ENCODE measurements around the gene SCRT2. TPM values are rescaled to one million over a fixed set of nuclear protein-coding genes. Genes with fewer than 3 reads are reported as not detected.

The SCRT2 gene
- total and polyA plus RNA-seq, 9 of the 15 experiments (the other 6 are each of a cell fraction or from before 2014, with no cell fraction given), result 0.04 to 0.75 (median 0.13) TPM; not detected in 2

GRCh38 chr20:647479-648019 is 28.1 kb downstream of the SCRT2 start (continued):
- TF ChIP-seq ZMIZ1 (IDR thresholded peaks at IDR 0.05; ENCODE audit: low read depth in 2 of 2, low read length in 2 of 2) (no peak), E2F4 (CRISPR knock-in tag; IDR thresholded peaks at IDR 0.05; ENCODE audit: low read depth) (peak; percentile 46; the same call in 1 of the 2 replicates), SRSF1 (IDR thresholded peaks at IDR 0.05; ENCODE audit: low read depth, low read length) (no peak), ZNF639 (CRISPR knock-in tag; conservative IDR thresholded peaks at IDR 0.05 in 1 of 2, IDR thresholded peaks at IDR 0.05 in 1 of 2) (no peak), ZKSCAN3 (CRISPR knock-in tag; IDR thresholded peaks at IDR 0.05) (no peak), SIN3A (IDR thresholded peaks at IDR 0.05; ENCODE audit: borderline replicate concordance in 2 of 2, control insufficient read depth in 1 of 2, low read depth in 2 of 2, low read length in 2 of 2) (no peak), ZBTB26 (CRISPR knock-in tag; IDR thresholded peaks at IDR 0.05) (no peak), RBM39 (optimal IDR thresholded peaks at IDR 0.05; ENCODE audit: low read depth, low read length) (no peak), ZNF395 (CRISPR knock-in tag; IDR thresholded peaks at IDR 0.05) (no peak), ZBTB9 (CRISPR knock-in tag; IDR thresholded peaks at IDR 0.05) (no peak), SMAD3 (CRISPR knock-in tag; conservative IDR thresholded peaks at IDR 0.05) (no peak)

All from K562 (cell line).